ENCODE measurements around the gene STRIP2. TPM values are rescaled to one million over a fixed set of nuclear protein-coding genes. Genes with fewer than 3 reads are reported as not detected.
"Not testable (repeated sequence)": the region's sequence is repeated elsewhere in the genome, so short reads cannot be mapped to it uniquely, and the experiment has no call there.

The STRIP2 gene
- polyA plus RNA-seq, 4 donors, result 2.8 to 3.9 (median 3.2) TPM

DNA sequence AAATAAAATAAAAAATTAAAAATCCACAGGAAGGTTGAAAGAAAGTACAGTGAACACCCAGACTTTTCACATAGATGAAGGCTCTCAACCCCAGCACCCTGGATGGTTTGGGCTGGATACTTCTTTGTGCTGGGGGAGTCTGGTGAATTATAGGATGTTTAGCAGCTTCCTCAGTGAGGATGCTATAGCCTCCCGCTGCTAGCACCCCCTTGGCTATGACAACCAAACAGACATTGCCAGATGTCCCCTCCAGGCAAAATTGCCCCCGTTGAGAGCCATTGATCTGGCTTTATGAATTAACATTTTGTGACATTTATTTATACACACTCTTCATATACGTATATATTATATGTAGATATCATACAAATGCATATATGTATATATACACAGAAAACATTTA lies 89.7 kb downstream of the STRIP2 start:
- no peak for DNase-seq (ENCODE audit: low read depth in 4 of 4, low spot score in 3 of 4)

DNA sequence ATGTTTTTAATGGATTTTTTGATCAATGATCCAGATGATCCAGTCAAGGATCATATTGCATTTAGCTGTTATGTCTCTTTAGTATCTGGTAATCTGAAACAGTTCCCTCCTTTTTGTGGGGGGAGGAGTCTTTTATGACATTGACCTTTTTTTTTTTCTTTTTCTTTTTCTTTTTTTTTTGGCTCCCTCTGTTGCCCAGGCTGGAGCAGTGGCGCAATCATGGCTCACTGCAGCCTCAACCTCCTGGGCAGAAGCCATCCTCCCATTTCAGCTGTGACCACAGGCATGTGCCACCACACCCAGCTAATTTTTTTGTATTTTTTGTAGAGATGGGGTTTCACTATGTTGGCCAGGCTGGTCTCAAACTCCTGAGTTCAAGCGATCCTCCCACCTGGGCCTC lies 90.2 kb downstream of the STRIP2 start:
- not testable (repeated sequence) for DNase-seq (ENCODE audit: low read depth in 4 of 4, low spot score in 3 of 4)

DNA sequence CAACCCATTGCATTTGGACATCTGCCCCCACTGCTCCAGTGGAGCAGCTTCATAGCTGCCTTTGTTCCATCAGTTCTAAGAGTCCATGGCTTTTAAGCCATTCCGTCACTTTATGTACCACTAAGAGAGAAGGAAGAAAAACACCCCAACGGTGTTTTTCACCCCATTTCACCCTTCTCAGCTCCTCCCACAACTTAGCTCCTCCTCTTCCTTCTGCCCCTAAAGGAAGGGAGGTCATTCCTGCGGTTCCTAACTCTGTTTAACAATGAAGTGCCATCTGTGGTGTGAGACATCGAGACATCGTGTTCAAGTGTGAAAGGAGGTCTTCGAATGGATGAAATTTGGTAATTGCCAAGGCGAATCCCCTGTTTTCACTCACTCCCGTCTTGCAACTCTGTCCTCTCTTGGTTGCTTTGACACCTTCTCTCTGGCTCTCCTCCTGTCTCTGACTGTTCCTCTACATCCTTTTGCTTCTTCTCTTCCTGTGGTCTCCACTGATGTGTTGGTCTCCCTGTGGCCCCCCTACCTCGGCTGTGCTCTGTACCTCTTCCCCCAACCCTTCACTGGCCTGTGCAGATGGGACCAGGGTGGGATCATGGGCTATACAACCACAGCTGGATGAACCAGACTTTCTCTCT lies 91.1 kb downstream of the STRIP2 start:
- no peak for DNase-seq (ENCODE audit: low read depth in 4 of 4, low spot score in 3 of 4)

DNA sequence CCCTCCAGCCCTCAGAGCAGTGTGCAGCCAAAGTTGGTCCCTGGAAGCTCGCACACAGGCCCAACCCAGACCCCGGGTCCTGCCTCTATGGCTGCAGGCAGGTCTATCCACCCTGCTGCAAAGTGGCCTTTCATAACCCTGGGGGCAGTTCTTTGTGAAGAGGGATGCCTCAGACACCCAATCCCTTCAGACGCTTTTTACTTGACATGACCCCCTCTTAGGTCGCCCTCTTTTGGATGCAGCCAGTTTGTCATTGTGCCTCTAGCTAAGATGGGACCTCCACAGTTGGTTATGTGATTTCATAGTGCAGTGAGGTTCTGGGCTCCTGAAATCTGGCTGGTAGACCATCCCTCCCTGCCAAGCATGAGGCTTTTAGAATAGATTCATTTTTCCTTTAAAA lies 95.4 kb downstream of the STRIP2 start:
- DNase-seq (ENCODE audit: low read depth in 4 of 4, low spot score in 3 of 4), result no peak

DNA sequence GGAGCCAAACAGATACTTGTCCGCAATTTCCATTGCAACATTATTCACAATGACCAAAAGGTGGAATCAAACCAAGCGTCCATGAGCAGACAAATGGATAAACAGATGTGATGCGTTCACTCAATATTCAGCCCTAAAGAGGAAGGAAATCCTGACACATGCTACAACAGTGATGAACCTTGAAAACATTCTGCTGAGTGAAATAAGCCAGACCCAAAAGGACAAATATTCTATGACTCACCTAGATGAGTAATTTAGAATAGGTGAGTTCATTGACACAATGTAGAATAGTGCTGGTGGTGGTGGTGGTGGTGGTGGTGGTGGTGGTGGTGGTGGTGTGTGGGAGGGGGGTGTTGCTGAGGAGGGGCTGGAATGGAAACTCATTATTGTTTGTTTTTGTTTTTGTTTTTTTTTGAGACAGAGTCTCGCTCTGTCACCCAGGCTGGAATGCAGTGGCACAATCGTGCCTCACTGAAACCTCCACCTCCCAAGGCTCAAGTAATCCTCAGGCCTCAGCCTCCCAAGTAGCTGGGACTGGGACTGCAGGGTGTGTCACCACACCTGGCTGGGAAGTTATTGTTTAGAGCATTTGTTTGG lies 96.7 kb downstream of the STRIP2 start:
- DNase-seq (ENCODE audit: low read depth in 4 of 4, low spot score in 3 of 4), result no peak

DNA sequence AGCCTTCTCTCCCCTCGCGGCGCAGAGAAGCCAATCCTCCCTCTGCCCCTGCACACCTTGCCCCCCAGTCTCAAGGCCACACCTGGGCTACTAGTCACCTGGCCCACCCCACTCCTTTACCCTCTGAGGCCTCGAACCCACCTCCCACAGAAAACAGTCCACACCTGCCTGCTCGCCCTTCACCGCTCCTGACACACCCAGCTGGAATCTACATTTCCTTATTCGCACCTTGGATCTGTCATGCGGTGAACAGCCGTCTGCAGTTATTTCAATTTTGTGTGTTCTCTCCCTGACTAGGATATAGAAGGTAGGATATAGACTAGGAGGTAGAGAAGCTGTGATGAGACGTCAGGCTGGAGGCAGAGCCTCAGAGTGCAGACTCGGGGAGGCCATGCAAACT lies 97.5 kb downstream of the STRIP2 start:
- DNase-seq (ENCODE audit: low read depth in 4 of 4, low spot score in 3 of 4), result no peak

DNA sequence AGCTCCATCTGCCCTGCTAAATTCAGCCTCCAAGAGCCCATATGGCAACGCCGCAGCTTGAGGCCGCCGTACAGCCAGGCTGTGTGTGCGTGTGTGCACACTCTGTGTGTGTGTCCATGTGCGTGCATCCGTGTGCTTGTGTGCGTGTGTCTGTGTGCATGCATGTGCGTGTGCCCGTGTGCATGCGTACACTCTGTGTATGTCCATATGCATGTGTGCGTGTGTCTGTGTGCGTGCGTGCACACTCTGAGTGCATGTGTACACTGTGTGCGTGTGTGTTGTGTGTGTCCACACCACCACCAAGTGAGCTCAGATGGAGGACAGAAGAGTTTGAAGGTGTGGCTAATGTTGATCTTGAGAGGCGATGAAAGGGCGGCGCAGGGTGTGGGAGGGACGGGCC lies 98.1 kb downstream of the STRIP2 start:
- DNase-seq (ENCODE audit: low read depth in 4 of 4, low spot score in 3 of 4), result no peak

DNA sequence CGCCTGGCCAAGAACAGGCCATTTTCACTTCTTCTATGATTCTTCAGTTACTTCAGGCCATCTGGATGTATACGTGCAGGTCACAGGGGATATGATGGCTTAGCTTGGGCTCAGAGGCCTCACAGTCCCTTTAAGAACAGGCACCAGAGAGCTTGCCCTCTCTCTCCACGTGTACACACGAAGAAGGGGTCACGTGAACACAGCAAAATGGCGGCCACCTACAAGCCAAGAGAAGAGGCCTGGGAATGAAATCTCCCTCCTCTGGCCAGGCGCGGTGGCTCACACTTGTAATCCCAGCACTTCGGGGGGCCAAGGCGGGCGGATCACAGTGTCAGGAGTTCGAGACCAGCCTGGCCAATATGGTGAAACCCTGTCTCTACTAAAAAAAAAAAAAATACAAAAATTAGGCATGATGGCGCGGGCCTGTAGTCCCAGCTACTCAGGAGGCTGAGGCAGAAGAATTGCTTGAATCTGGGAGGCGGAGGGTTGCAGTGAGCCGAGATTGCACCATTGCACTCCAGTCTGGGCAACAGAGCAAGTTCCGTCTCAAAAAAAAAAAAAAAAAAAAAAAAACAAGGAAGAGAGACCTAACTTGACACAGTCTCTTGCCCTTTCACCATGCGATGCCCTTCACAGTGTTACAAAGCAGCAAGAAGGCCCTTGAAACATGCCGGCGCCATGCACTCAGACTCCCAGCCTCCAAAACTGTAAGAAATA lies 100.5 kb downstream of the STRIP2 start:
- DNase-seq (ENCODE audit: low read depth in 4 of 4, low spot score in 3 of 4), result not testable (repeated sequence)

DNA sequence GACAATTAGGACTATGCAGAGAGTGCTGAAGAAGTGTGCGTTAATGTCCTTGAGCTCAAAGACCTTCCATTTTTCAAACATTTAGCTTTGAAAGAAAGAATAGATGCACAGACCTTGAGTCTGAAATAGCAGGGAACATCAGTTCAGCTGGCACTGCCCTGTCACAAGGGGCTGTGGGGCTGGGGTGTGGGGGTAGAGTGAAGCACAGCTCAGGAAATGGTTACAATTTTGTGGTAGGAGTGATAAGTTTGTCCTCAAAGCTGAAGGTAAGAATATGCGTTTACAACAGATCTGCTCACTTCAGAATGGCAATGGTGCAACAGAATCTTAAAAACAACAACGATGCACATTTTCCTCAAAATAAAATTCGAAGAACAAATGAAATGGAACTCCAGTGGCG lies 101.7 kb downstream of the STRIP2 start:
- no peak for DNase-seq (ENCODE audit: low read depth in 4 of 4, low spot score in 3 of 4)

DNA sequence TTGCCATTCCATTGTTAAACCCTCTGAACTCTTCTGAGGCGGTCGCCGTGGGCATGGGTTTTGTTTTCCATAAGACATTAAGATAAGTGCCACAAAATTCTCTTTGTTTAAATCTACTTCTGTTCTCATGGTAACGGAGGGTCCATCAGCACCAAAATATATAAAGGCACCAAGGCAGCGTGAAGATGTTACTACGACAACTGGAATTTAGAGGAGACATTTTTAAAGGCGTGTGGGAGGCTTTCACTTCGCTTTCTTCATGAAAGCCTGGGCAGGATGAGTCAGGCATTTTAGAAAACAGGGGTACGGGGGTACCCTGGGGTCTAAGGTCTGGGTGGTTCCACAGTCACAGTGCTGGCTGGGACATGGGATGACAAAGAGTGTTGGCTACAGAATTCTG lies 102.1 kb downstream of the STRIP2 start:
- DNase-seq (ENCODE audit: low read depth in 4 of 4, low spot score in 3 of 4), result no peak

Other genes with a start within 250 kb of the STRIP2 start
- gene SMO, start 245.8 kb upstream of the STRIP2 start, polyA plus RNA-seq (ENCODE audit: insufficient read length in 4 of 4), result 100 to 1,000 TPM; 106 to 148 (median 115) TPM
- gene AHCYL2, start 209.4 kb upstream of the STRIP2 start, polyA plus RNA-seq (ENCODE audit: insufficient read length in 4 of 4), result 10 to 100 TPM; 26.4 to 30.5 (median 29.7) TPM
- 1 to 10 TPM in 3 of 4 donors, under 1 TPM in 1; 0.86 to 4.4 (median 3.5) TPM for gene SMKR1, start 68.1 kb downstream of the STRIP2 start, polyA plus RNA-seq (ENCODE audit: insufficient read length in 4 of 4)
- gene NRF1, start 177.3 kb downstream of the STRIP2 start, polyA plus RNA-seq (ENCODE audit: insufficient read length in 4 of 4), result 10 to 100 TPM; 20.3 to 27.4 (median 22.2) TPM

Data from left renal pelvis (tissue), 4 donors.